GM12865 (cell line): ENCODE data around the gene CXCR2.

Experiments used
- DNase-seq: peaks from one replicate; pipeline ENCODE4 v3.0.0; 2010; ENCODE audit warnings: low read depth
- H3K4me3 ChIP-seq: 2 replicates; pipeline ENCODE4 v1.5.1; 2011; ENCODE audit warnings: mild to moderate bottlenecking, low read depth, low read length, control low read depth
- TF ChIP-seq, protein P1 (sequence below): IDR thresholded peaks from 2 replicates; pipeline ENCODE4 v1.5.1; 2011; ENCODE audit warnings: low read length, control low read depth, low read depth, inconsistent platforms; ENCODE audit not compliant: insufficient read depth; ENCODE audit errors: missing control alignments

Gene CXCR2

DNA sequence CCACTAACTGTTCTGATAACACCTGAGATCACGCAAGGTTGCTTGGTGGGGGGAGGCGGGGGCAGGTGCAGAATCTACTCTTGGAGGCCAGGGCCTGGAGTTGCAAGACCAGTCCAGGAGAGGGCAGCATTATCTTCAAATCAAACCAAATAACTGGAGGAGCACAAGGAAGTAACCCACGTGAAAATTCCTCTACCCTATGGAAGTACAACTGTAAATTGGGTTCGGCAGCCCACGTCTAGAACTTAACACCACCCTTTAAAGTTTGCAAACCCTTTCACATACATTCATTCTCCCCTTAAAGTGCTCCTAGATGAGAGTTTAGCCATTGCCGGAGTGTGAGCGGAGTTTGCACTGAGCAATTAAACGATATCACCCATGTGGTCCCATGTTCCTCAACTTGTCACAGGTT is 60.5 kb downstream of the CXCR2 start:
- TF ChIP-seq, protein P1, sequence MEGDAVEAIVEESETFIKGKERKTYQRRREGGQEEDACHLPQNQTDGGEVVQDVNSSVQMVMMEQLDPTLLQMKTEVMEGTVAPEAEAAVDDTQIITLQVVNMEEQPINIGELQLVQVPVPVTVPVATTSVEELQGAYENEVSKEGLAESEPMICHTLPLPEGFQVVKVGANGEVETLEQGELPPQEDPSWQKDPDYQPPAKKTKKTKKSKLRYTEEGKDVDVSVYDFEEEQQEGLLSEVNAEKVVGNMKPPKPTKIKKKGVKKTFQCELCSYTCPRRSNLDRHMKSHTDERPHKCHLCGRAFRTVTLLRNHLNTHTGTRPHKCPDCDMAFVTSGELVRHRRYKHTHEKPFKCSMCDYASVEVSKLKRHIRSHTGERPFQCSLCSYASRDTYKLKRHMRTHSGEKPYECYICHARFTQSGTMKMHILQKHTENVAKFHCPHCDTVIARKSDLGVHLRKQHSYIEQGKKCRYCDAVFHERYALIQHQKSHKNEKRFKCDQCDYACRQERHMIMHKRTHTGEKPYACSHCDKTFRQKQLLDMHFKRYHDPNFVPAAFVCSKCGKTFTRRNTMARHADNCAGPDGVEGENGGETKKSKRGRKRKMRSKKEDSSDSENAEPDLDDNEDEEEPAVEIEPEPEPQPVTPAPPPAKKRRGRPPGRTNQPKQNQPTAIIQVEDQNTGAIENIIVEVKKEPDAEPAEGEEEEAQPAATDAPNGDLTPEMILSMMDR = peak; percentile 80
- no peak overlapping the region for H3K4me3 ChIP-seq
- peak; percentile 77 for DNase-seq
